Neural cell (in vitro differentiated cells): ENCODE measurements around the gene ZNF774.

Experiments
- CTCF ChIP-seq: fragments of 450-650 bp; IDR thresholded peaks from 2 replicates; pipeline ENCODE4 v1.5.1; 2014; ENCODE audit warnings: antibody characterized with exemption, mild to moderate bottlenecking, moderate library complexity; ENCODE audit not compliant: poor library complexity, severe bottlenecking
- EZH2 ChIP-seq: fragments of 200-600, 300-800 bp; shearing (Covaris generic), sonication (generic); IDR thresholded peaks from 2 replicates; pipeline ENCODE4 v1.6.1; 2014; ENCODE audit warnings: antibody characterized with exemption, low read length, borderline replicate concordance, mild to moderate bottlenecking; ENCODE audit not compliant: insufficient read depth, poor library complexity, severe bottlenecking
- POLR2AphosphoS5 ChIP-seq: IDR thresholded peaks from 2 replicates; pipeline ENCODE4 v1.6.1; 2012
- TAF1 ChIP-seq: IDR thresholded peaks from 2 replicates; pipeline ENCODE4 v1.6.1; 2012; ENCODE audit warnings: low read depth
- TF ChIP-seq, protein P1 (sequence below): IDR thresholded peaks from 2 replicates; pipeline ENCODE4 v1.6.1; 2012; ENCODE audit warnings: borderline replicate concordance

- TF ChIP-seq, protein P1, sequence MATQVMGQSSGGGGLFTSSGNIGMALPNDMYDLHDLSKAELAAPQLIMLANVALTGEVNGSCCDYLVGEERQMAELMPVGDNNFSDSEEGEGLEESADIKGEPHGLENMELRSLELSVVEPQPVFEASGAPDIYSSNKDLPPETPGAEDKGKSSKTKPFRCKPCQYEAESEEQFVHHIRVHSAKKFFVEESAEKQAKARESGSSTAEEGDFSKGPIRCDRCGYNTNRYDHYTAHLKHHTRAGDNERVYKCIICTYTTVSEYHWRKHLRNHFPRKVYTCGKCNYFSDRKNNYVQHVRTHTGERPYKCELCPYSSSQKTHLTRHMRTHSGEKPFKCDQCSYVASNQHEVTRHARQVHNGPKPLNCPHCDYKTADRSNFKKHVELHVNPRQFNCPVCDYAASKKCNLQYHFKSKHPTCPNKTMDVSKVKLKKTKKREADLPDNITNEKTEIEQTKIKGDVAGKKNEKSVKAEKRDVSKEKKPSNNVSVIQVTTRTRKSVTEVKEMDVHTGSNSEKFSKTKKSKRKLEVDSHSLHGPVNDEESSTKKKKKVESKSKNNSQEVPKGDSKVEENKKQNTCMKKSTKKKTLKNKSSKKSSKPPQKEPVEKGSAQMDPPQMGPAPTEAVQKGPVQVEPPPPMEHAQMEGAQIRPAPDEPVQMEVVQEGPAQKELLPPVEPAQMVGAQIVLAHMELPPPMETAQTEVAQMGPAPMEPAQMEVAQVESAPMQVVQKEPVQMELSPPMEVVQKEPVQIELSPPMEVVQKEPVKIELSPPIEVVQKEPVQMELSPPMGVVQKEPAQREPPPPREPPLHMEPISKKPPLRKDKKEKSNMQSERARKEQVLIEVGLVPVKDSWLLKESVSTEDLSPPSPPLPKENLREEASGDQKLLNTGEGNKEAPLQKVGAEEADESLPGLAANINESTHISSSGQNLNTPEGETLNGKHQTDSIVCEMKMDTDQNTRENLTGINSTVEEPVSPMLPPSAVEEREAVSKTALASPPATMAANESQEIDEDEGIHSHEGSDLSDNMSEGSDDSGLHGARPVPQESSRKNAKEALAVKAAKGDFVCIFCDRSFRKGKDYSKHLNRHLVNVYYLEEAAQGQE, result no peak
- no peak for TF ChIP-seq CTCF
- TF ChIP-seq EZH2, result no peak
- TF ChIP-seq POLR2AphosphoS5, result no peak
- no peak for TF ChIP-seq TAF1
Measured at GRCh38 chr15:90344662-90345061, 7.4 kb upstream of the ZNF774 start.
